NCI-H146 (cell line): Measurements from ENCODE around the gene MMP13.
"Not testable (repeated sequence)": the region's sequence is repeated elsewhere in the genome, so short reads cannot be mapped to it uniquely, and the experiment has no call there.

Experiments
- DNase-seq: peaks from one replicate; lab custom pipeline; 2025; lab: John Stamatoyannopoulos, UW

MMP13 gene

DNA sequence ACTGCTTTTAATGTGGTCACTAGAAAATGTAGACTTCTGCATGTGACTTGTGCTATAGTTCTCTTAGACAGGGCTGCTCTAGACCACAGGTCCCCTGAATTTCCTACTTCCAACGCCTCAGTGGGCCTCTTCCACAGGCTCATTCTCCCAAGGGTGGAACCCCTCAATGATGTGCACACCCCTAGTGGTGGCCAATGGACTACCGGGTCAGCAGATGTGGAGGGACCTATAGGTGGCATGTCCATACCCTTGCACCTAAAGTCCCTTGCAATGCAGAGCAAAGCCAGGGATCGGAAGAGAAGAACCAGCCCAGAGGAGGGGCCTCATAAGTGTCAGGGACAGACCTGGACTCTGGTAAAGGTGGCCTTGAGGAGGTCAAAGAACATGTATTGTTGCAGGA lies 20.0 kb downstream of the MMP13 start:
- no peak for DNase-seq

GRCh38 chr11:102934735-102935134 lies 20.8 kb downstream of the MMP13 start:
- DNase-seq = no peak

DNA sequence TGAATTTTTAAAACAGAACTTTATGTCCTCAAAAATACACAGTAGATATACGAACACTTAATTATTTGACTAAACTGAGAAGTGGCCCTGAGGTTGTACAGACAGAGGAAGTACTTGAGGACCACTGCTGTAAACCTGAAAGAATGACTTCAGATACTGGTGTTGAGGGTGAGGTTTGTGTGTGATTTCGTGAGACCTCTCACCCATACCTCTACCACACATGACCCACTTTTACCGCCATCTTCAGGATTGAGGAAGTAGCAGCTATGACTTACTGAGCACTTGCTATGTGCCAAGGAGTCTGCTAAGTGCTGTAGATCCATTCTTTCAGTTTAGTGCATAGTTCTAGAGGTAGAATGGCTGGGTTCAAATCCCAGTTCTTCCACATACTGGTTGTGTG lies 21.9 kb downstream of the MMP13 start:
- no peak for DNase-seq

- DNase-seq = no peak
Measured at GRCh38 chr11:102932678-102933077, 22.9 kb downstream of the MMP13 start.

- DNase-seq = no peak
Measured at GRCh38 chr11:102930451-102930850, 25.1 kb downstream of the MMP13 start.

DNA sequence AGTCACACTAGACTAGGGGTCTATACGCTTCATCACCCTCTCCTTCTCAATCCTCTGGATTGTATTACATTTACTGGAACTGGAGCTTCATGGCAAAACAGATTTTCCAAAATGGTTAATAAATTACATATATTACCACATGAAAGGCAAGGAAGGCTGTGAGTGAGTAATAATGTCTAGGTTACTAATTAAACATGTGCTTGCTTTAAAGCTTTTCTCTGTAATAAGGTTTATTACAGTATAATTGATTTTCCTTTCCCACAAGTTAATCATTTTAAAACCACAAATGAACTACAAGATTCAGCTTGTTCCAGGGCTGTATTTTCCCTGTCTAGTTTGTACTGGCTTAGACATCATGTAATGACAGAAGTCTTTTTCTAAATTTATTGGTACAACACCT lies 25.6 kb downstream of the MMP13 start:
- no peak for DNase-seq

- no peak for DNase-seq
Measured at GRCh38 chr11:102929166-102929565, 26.4 kb downstream of the MMP13 start.

GRCh38 chr11:102928247-102928646 lies 27.3 kb downstream of the MMP13 start:
- DNase-seq = no peak

DNA sequence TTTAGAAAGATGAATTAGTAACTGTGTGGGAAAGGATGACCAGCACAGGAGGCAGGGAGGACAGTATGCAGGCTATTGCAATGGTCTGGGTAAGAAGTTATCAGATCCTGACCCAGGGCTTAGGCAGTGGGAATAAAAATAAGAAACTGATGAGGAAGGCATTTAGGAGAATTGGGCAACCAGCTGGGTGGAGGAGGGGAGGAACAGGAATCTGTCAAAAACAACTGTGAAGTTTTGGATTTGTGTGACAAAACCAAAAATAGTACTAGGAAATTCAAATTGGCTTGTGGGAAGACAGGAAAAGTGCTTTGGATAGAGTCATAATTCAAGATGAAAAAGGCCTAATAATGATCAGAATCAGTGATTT lies 27.9 kb downstream of the MMP13 start:
- DNase-seq = no peak

GRCh38 chr11:102926961-102927623 lies 28.4 kb downstream of the MMP13 start:
- no peak for DNase-seq

DNA sequence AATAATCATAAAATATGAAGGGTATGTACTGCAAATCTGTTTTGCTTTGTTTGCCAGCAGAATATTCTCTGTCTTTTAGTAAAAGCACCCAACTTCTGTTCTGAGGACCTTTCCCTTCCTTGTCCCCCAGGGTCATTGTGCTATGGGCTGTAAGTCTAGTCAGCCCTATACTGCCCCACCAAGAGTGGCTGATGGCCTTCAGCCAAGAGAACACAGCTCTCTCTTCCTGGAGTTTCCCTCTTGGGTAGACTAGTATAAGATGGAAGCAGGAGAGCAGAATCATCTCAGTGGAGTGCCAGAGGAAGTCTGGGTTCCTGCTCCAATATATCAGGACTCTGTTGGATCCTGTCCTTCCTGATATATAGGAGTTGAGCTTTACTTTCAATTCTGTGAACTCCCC lies 29.0 kb downstream of the MMP13 start:
- no peak for DNase-seq

GRCh38 chr11:102925988-102926387 lies 29.5 kb downstream of the MMP13 start:
- DNase-seq = no peak

GRCh38 chr11:102924851-102925380 lies 30.6 kb downstream of the MMP13 start:
- no peak for DNase-seq

GRCh38 chr11:102921587-102922220 lies 33.8 kb downstream of the MMP13 start:
- DNase-seq = no peak

- no peak for DNase-seq
Measured at GRCh38 chr11:102920118-102920684, 35.3 kb downstream of the MMP13 start.

DNA sequence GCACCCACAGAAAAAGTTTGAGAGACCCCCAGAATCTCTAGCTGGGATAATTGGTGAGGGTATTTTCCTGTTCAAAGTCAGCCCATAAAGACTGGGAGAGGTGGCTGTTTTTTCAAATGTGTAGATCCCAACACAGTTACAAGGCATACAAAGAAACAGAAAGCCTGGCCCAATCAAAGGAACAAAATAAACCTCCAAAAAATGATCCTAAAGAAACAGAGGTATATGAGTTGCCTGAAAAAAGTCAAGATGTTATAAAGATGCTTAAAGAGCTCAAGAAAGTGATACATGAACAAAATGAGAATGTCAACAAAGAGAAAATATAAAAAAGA lies 40.5 kb downstream of the MMP13 start:
- DNase-seq = no peak

GRCh38 chr11:102914238-102915043 lies 41.1 kb downstream of the MMP13 start:
- no peak for DNase-seq

GRCh38 chr11:102912482-102912830 lies 43.1 kb downstream of the MMP13 start:
- DNase-seq = no peak

- no peak for DNase-seq
Measured at GRCh38 chr11:102911758-102912481, 43.6 kb downstream of the MMP13 start.

- DNase-seq = not testable (repeated sequence)
Measured at GRCh38 chr11:102905848-102906247, 49.7 kb downstream of the MMP13 start.

- DNase-seq = not testable (repeated sequence)
Measured at GRCh38 chr11:102903895-102904294, 51.6 kb downstream of the MMP13 start.

DNA sequence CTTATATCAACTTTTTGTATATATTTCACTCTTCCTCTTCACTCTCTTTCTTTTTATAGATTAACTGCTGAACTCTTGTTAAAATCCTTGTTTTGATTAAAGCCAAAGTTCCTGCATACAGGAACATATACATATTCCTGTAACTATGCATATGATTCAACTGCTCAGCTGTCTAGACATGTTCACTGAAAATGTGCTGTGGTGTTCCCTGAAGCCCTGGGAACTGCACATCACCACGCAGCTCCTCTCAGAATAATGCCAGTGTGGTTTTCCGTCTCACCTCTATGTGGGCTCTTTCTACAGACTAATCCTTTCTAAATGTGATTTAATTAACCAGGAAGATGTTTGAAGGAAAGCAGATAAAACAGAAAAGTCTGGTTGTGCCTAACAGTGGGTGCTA lies 55.2 kb downstream of the MMP13 start:
- DNase-seq = no peak
